Left ventricle myocardium inferior (tissue), 1 donor: Measurements from ENCODE around the gene BACH2. TPM values are rescaled to one million over a fixed set of nuclear protein-coding genes. Genes with fewer than 3 reads are reported as not detected.

Source experiments
- DNase-seq: peaks from one replicate; pipeline ENCODE4 v3.0.0-alpha.2; 2020
- H3K27ac ChIP-seq: fragments of 200-600 bp; replicated peaks from 2 replicates; pipeline ENCODE4 v1.8.0; 2021
- H3K27me3 ChIP-seq: fragments of 200-600 bp; 2 replicates; pipeline ENCODE4 v1.8.0; 2021; ENCODE audit warnings: low read depth
- H3K36me3 ChIP-seq: fragments of 200-600 bp; 2 replicates; pipeline ENCODE4 v1.8.0; 2021
- H3K4me1 ChIP-seq: fragments of 200-600 bp; 2 replicates; pipeline ENCODE4 v1.8.0; 2021
- H3K4me3 ChIP-seq: fragments of 200-600 bp; 2 replicates; pipeline ENCODE4 v1.8.0; 2021; ENCODE audit warnings: mild to moderate bottlenecking, moderate library complexity
- H3K9me3 ChIP-seq: fragments of 200-600 bp; replicated peaks from 2 replicates; pipeline ENCODE4 v1.8.0; 2021
- intact Hi-C: fragments of 100-400 bp; cut with micrococcal nuclease; formaldehyde crosslinking; loops from one replicate; pipeline ENCODE4 v1.11.0; 2022
- total RNA-seq: library from RNA; stranded (reverse); fragmentation: NEBNext Ultra II Directional; extraction: Animal tissue kit (Norgen Biotek cat#: 25700); gene quantifications from one replicate; pipeline ENCODE4 v1.2.1, GENCODE V29; 2021
- TF ChIP-seq, protein P1 (sequence below): fragments of 200-600 bp; IDR thresholded peaks from 2 replicates; pipeline ENCODE4 v1.8.0; 2021; ENCODE audit warnings: antibody characterized with exemption, mild to moderate bottlenecking, borderline replicate concordance
- donor health status: DM: no; HTN: yes; CAD: no; lungs with severe emphysema.

Gene BACH2
- total RNA-seq, 1 donor from 2014 or later = 1.5 TPM

GRCh38 chr6:89938014-89938413, 358.6 kb downstream of the BACH2 start:
- no peak overlapping the region for H3K4me3 ChIP-seq
- intact Hi-C loops = no loop called here
- H3K4me1 ChIP-seq = peaks cover 5% of the 10 kb centered on the region
- TF ChIP-seq, protein P1, sequence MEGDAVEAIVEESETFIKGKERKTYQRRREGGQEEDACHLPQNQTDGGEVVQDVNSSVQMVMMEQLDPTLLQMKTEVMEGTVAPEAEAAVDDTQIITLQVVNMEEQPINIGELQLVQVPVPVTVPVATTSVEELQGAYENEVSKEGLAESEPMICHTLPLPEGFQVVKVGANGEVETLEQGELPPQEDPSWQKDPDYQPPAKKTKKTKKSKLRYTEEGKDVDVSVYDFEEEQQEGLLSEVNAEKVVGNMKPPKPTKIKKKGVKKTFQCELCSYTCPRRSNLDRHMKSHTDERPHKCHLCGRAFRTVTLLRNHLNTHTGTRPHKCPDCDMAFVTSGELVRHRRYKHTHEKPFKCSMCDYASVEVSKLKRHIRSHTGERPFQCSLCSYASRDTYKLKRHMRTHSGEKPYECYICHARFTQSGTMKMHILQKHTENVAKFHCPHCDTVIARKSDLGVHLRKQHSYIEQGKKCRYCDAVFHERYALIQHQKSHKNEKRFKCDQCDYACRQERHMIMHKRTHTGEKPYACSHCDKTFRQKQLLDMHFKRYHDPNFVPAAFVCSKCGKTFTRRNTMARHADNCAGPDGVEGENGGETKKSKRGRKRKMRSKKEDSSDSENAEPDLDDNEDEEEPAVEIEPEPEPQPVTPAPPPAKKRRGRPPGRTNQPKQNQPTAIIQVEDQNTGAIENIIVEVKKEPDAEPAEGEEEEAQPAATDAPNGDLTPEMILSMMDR = no peak
- no peaks in the 10 kb centered on the region for H3K9me3 ChIP-seq
- no peak overlapping the region for H3K27ac ChIP-seq
- no peak for DNase-seq
- no peaks in the 10 kb centered on the region for H3K27me3 ChIP-seq
- no peaks in the 10 kb centered on the region for H3K36me3 ChIP-seq

GRCh38 chr6:89936177-89936576, 360.5 kb downstream of the BACH2 start:
- H3K36me3 ChIP-seq = peaks cover 10% of the 10 kb centered on the region
- H3K27ac ChIP-seq = no peak overlapping the region
- no peaks in the 10 kb centered on the region for H3K27me3 ChIP-seq
- H3K4me1 ChIP-seq = peaks cover 5% of the 10 kb centered on the region
- no peaks in the 10 kb centered on the region for H3K9me3 ChIP-seq
- TF ChIP-seq, protein P1 = no peak
- DNase-seq = no peak
- H3K4me3 ChIP-seq = no peak overlapping the region
- intact Hi-C loops = no loop called here

DNA sequence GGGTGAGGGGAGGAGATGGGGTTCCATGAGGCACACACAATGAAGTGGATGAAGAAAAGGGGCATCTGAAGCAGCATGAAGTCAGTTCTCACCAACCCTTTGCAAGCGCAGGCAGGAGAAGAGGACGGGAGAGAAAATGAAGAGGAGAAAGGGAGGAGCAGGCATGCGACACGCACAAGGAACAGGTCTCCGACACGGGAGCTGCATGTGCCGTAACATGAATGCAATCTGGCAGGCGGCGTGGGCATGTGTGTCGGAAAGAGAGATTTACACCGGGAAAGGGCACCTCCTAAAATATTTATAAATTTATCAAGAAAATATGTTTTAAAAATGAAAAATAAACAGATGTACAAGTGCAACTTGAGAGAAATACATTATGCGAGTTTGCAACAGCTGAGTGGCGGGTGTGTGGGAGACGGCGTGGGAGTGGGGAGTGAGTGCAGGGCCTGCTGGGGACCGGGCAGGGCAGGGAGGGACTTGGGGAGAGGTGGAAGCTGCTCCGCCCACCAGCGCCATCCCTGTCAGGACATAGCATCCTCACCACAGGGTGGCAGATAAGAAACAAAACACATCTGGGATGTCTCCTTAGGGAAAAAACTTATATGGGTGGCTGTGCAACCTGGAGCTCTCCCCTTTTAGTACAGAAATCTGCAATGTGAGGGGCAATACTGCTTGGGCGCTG, 361.8 kb downstream of the BACH2 start:
- Histone ChIP-seq H3K27me3 (no peaks in the 10 kb centered on the region), H3K4me3 (no peak overlapping the region), H3K4me1 (no peaks in the 10 kb centered on the region), H3K36me3 (peaks cover 10% of the 10 kb centered on the region), H3K27ac (no peak overlapping the region), H3K9me3 (no peaks in the 10 kb centered on the region)
- intact Hi-C loops = no loop called here
- DNase-seq = no peak
- TF ChIP-seq, protein P1 = no peak

DNA sequence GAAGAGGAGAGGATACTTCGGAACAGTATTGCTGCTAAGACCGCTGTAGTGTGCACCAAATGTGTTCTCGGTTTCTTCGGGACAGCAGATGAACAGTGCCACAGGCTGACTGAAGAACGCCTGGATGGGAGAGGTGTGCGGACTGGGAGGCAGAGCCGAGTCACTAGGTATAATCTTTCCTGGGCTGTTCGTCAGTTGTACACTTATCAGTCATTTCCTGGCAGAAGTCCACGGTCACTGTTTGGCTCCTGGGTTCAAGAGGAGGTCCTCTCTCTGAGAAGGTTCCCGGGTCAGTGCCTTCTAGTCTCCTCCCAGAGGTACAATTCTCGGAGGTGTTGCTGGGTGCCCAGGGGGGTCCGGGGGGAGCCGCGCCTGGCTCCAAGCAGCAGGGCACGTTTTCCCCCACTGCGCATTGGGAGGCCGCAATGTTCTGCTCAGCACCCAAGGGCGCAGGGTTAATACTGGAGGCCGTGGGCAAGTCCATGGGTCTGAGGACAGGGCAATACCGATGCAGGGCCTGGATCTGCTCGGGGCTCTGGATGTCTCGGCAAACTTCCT, 364.3 kb downstream of the BACH2 start:
- Histone ChIP-seq H3K27ac (no peak overlapping the region), H3K36me3 (peaks cover 12% of the 10 kb centered on the region), H3K9me3 (no peaks in the 10 kb centered on the region), H3K27me3 (no peaks in the 10 kb centered on the region), H3K4me3 (no peak overlapping the region), H3K4me1 (no peaks in the 10 kb centered on the region)
- TF ChIP-seq, protein P1 = no peak
- DNase-seq = no peak
- intact Hi-C loops = no loop called here

- peaks cover 12% of the 10 kb centered on the region for H3K36me3 ChIP-seq
- TF ChIP-seq, protein P1 = no peak
- no peak overlapping the region for H3K4me3 ChIP-seq
- no peaks in the 10 kb centered on the region for H3K4me1 ChIP-seq
- DNase-seq = no peak
- H3K9me3 ChIP-seq = no peaks in the 10 kb centered on the region
- intact Hi-C loops = no loop called here
- no peak overlapping the region for H3K27ac ChIP-seq
- H3K27me3 ChIP-seq = no peaks in the 10 kb centered on the region
These were observed 365.9 kb downstream of the BACH2 start for GRCh38 chr6:89930789-89931188.
